Activated T-helper 17 cell treated with anti-CD3 and anti-CD28 coated beads, Interleukin-2, amount 50 U/mL, for 72 hours (primary cell): ENCODE data around the gene PDE3A. TPM values are rescaled to one million over a fixed set of nuclear protein-coding genes. Genes with fewer than 3 reads are reported as not detected.

Experiments
- ATAC-seq: fragments of 150-1000 bp; cut with Tn5 transposase; replicated peaks from 2 replicates; pipeline ENCODE4 v1.10.0; 2021; ENCODE audit warnings: mild to moderate bottlenecking, moderate library complexity
- H3K27ac Mint-ChIP-seq: one replicate; pipeline ENCODE4 v1.8.0; 2022; ENCODE audit warnings: mixed read lengths
- H3K27me3 Mint-ChIP-seq: one replicate; pipeline ENCODE4 v1.8.0; 2022; ENCODE audit warnings: mixed read lengths
- H3K36me3 Mint-ChIP-seq: one replicate; pipeline ENCODE4 v1.8.0; 2022; ENCODE audit warnings: low read depth, mild to moderate bottlenecking, mixed read lengths
- H3K4me1 Mint-ChIP-seq: one replicate; pipeline ENCODE4 v1.8.0; 2022; ENCODE audit warnings: mixed read lengths
- H3K4me3 Mint-ChIP-seq: one replicate; pipeline ENCODE4 v1.8.0; 2022; ENCODE audit warnings: mild to moderate bottlenecking, mixed read lengths
- H3K9me3 Mint-ChIP-seq: one replicate; pipeline ENCODE4 v1.8.0; 2022; ENCODE audit warnings: mixed read lengths
- total RNA-seq, 2 donors: library from RNA; stranded (reverse); gene quantifications; one replicate each; pipeline ENCODE4 v1.2.3, GENCODE V29; 2022

Gene PDE3A
- total RNA-seq, 2 donors from 2014 or later: not detected

- H3K27ac Mint-ChIP-seq: no peak overlapping the region
Observed at GRCh38 chr12:20423557-20423956, 55.2 kb downstream of the PDE3A start.

DNA sequence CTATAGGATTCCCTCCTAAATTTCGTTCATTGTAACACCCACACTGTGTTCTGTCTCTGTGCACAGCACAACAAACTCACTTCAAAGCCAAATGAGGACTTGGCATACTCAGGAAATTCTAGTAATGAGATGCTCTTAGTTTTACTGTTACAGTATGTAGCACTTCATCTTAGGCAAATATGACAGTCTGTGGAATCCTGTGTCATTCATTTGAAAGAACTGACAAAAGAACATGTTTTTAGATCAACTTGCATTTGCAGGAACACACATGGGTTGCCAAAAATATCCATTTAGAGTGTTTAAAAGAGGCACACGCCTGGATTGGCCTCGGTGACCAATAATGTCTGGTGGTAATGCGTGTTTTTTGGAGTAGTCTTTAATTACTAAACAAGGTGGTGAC lies 56.5 kb downstream of the PDE3A start:
- H3K4me1 Mint-ChIP-seq: no peaks in the 10 kb centered on the region
- H3K27me3 Mint-ChIP-seq: no peaks in the 10 kb centered on the region
- no peaks in the 10 kb centered on the region for H3K9me3 Mint-ChIP-seq
- no peak overlapping the region for H3K4me3 Mint-ChIP-seq
- H3K36me3 Mint-ChIP-seq: no peaks in the 10 kb centered on the region
- ATAC-seq: no peak
- no peak overlapping the region for H3K27ac Mint-ChIP-seq

More at GRCh38 chr12:20423557-20423956, 55.2 kb downstream of the PDE3A start:
- H3K27me3 Mint-ChIP-seq: no peaks in the 10 kb centered on the region
- H3K4me3 Mint-ChIP-seq: no peak overlapping the region
- no peak for ATAC-seq
- H3K4me1 Mint-ChIP-seq: no peaks in the 10 kb centered on the region
- no peaks in the 10 kb centered on the region for H3K9me3 Mint-ChIP-seq
- H3K36me3 Mint-ChIP-seq: no peaks in the 10 kb centered on the region

DNA sequence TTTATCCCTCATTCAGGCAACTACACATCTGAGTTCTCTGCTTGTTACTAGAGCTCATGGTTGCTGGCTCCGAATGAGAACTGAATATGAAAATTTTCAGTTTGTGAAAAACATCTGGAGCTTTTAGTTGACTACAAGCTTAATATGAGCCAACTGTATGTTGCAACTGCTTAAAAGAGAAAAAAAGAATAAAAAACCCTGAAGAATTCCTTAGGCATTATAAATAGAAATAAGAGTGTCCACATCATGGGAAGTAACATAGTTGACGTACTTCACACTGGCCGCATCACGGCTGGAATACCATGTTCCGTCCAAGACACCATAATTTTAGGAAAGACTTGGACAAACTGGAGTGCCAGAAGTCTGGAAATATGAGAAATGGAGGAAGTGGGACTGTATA lies 57.9 kb downstream of the PDE3A start:
- Mint-ChIP-seq H3K36me3 (no peaks in the 10 kb centered on the region), H3K4me3 (no peak overlapping the region), H3K27me3 (no peaks in the 10 kb centered on the region), H3K4me1 (no peaks in the 10 kb centered on the region), H3K27ac (no peak overlapping the region), H3K9me3 (no peaks in the 10 kb centered on the region)
- no peak for ATAC-seq

DNA sequence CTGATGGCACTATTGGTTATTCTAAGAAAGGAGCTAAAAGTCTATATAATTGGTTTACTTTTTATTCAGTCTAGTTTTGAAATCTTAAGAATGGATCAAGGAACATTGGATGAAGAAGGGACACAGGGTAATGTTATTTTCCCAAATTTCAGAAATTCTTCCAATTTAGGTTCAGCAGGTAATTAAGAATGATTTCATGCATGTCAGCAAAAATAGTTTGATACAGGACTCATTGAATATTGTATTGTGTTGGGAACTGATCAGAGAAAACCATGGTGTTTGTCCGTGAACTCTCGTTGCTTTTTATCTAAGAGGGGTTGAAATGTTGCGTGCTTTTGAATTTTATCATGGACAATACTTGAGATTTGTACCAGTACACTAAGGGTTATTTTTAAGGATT lies 58.6 kb downstream of the PDE3A start:
- no peaks in the 10 kb centered on the region for H3K27me3 Mint-ChIP-seq
- H3K9me3 Mint-ChIP-seq: no peaks in the 10 kb centered on the region
- no peak overlapping the region for H3K27ac Mint-ChIP-seq
- H3K4me3 Mint-ChIP-seq: no peak overlapping the region
- no peaks in the 10 kb centered on the region for H3K36me3 Mint-ChIP-seq
- H3K4me1 Mint-ChIP-seq: no peaks in the 10 kb centered on the region
- no peak for ATAC-seq

GRCh38 chr12:20429852-20430251 lies 61.5 kb downstream of the PDE3A start:
- Mint-ChIP-seq H3K27me3 (no peaks in the 10 kb centered on the region), H3K9me3 (no peaks in the 10 kb centered on the region), H3K4me3 (no peak overlapping the region), H3K4me1 (no peaks in the 10 kb centered on the region), H3K27ac (no peak overlapping the region), H3K36me3 (no peaks in the 10 kb centered on the region)
- no peak for ATAC-seq

GRCh38 chr12:20432290-20432689 lies 64.0 kb downstream of the PDE3A start:
- Mint-ChIP-seq H3K4me3 (no peak overlapping the region), H3K4me1 (no peaks in the 10 kb centered on the region), H3K27ac (no peak overlapping the region), H3K27me3 (no peaks in the 10 kb centered on the region), H3K36me3 (no peaks in the 10 kb centered on the region), H3K9me3 (no peaks in the 10 kb centered on the region)
- no peak for ATAC-seq

- Mint-ChIP-seq H3K36me3 (no peaks in the 10 kb centered on the region), H3K4me3 (no peak overlapping the region), H3K4me1 (no peaks in the 10 kb centered on the region), H3K27me3 (no peaks in the 10 kb centered on the region), H3K9me3 (no peaks in the 10 kb centered on the region), H3K27ac (no peak overlapping the region)
- ATAC-seq: no peak
Observed at GRCh38 chr12:20434996-20435395, 66.7 kb downstream of the PDE3A start.

- Mint-ChIP-seq H3K9me3 (no peaks in the 10 kb centered on the region), H3K27me3 (no peaks in the 10 kb centered on the region), H3K36me3 (no peaks in the 10 kb centered on the region), H3K4me1 (no peaks in the 10 kb centered on the region), H3K27ac (no peak overlapping the region), H3K4me3 (no peak overlapping the region)
- no peak for ATAC-seq
Observed at GRCh38 chr12:20436316-20436715, 68.0 kb downstream of the PDE3A start.

DNA sequence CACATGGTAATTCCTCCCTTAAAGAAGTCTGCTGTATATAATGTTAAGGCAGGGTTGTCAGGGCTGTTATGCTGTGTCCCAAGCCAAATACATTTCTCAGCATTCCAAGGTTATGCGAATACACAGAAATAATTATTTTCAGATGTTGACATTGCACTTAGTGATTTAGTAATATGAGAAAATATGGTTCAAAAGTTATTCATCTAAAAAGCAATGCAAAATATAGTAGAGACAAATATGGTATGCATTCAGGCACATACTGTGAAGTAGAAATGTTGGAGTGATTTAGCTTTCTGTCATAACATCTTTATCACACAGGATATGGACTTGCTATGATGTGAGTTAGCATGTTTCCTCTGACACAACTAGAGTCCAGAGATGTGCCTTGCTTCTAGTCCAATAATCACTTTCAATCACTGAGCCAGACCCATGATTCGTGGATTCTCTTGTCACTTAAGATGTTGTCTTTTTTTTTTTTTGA lies 70.0 kb downstream of the PDE3A start:
- no peaks in the 10 kb centered on the region for H3K36me3 Mint-ChIP-seq
- peaks cover 3% of the 10 kb centered on the region for H3K27me3 Mint-ChIP-seq
- no peak overlapping the region for H3K4me3 Mint-ChIP-seq
- H3K4me1 Mint-ChIP-seq: no peaks in the 10 kb centered on the region
- ATAC-seq: no peak
- no peaks in the 10 kb centered on the region for H3K9me3 Mint-ChIP-seq
- no peak overlapping the region for H3K27ac Mint-ChIP-seq

GRCh38 chr12:20439626-20440025 lies 71.3 kb downstream of the PDE3A start:
- Mint-ChIP-seq H3K9me3 (no peaks in the 10 kb centered on the region), H3K27me3 (peaks cover 3% of the 10 kb centered on the region), H3K27ac (no peak overlapping the region), H3K36me3 (no peaks in the 10 kb centered on the region), H3K4me1 (no peaks in the 10 kb centered on the region), H3K4me3 (no peak overlapping the region)
- no peak for ATAC-seq

DNA sequence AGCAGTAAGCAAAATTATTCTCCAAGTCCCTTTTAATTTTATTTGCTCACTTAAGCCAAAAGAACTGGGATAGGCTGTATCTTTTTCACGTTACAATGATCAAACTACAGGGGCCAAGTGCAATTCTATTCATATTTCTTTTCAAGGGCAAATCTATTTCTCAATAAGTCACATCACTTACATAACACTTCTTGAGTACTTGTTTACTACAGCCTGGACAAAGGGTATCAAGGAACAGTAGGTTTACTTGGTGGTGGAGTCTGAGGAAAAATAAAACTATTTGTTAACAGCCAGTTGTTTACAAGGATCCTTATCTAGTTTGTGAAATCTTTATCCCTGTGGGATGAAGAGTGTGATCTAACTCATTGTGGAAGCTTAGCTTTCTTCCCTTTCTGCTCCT lies 72.1 kb downstream of the PDE3A start:
- Mint-ChIP-seq H3K4me3 (no peak overlapping the region), H3K9me3 (no peaks in the 10 kb centered on the region), H3K4me1 (no peaks in the 10 kb centered on the region), H3K36me3 (no peaks in the 10 kb centered on the region), H3K27me3 (peaks cover 3% of the 10 kb centered on the region), H3K27ac (no peak overlapping the region)
- no peak for ATAC-seq

DNA sequence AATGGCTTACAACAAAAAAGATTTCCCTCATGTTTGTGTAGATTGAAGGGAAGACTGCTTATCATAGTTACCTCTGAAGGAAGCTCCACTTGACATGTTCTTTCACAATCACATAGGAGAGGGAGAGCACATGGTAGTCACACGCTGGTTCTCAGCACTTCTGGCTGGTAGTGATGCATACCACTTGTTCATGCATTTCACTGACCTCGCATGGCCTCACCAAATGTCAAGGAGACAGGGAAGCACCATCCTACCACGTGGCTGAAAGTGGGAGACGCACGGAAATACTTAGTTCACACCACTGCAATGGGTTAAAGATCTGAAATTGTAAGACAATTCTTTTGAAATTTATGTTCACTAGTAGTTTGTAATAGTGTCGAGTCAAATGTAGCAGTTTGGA lies 74.0 kb downstream of the PDE3A start:
- no peak for ATAC-seq
- Mint-ChIP-seq H3K27me3 (peaks cover 8% of the 10 kb centered on the region), H3K36me3 (no peaks in the 10 kb centered on the region), H3K9me3 (no peaks in the 10 kb centered on the region), H3K4me1 (no peaks in the 10 kb centered on the region), H3K27ac (no peak overlapping the region), H3K4me3 (no peak overlapping the region)

DNA sequence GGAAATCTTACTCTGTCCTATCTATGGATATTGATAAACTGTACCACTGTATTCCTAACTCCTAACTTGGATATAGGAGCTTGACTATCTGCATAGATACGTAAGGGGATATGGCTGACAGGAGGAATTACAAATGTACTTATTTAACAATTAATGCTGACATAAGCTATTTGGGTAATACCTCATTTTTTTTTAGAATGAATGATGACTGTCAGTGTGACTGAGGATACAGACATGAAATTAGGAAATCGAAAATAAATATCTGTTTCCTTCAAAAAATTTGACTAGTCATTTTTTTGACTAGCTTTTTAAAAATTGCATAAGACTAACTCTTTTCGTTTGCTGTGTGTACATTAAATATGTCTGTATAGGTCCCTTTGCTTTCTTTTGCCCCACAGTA lies 74.9 kb downstream of the PDE3A start:
- H3K27me3 Mint-ChIP-seq: peaks cover 11% of the 10 kb centered on the region
- H3K9me3 Mint-ChIP-seq: no peaks in the 10 kb centered on the region

GRCh38 chr12:20443792-20444191 lies 75.5 kb downstream of the PDE3A start:
- no peaks in the 10 kb centered on the region for H3K4me1 Mint-ChIP-seq
- H3K4me3 Mint-ChIP-seq: no peak overlapping the region
- ATAC-seq: no peak
- H3K27ac Mint-ChIP-seq: no peak overlapping the region
- peaks cover 11% of the 10 kb centered on the region for H3K27me3 Mint-ChIP-seq
- H3K9me3 Mint-ChIP-seq: no peaks in the 10 kb centered on the region
- no peaks in the 10 kb centered on the region for H3K36me3 Mint-ChIP-seq

More for the DNA sequence above, 74.9 kb downstream of the PDE3A start:
- H3K4me1 Mint-ChIP-seq: no peaks in the 10 kb centered on the region
- H3K27ac Mint-ChIP-seq: no peak overlapping the region
- H3K4me3 Mint-ChIP-seq: no peak overlapping the region
- ATAC-seq: no peak
- H3K36me3 Mint-ChIP-seq: no peaks in the 10 kb centered on the region

DNA sequence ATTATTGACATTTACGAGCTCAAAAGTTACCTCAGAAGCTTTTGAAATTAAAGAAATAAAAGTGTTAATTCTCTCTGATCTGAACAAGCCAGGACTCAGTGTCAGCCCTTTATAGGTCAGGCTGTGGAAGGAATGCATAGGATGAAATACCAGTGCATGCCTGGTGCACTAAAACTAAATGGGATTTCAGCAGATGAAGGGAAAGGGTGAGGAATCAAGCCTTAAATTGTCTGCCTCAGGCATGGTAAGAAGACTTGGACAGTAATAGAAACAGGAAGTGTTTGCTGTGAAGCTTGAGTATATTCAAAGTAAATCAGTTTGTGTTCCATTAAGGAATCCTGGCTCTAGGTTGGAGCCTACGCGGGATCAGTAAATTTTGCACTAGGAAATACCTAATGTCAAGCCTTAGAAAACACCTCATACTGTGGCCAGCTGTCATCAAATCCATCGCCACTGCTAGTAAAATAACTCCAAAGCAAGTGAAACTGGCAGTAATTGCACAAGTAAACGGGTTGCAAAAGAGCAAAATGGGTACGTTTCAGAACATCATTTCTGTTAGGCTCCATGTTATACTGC lies 76.3 kb downstream of the PDE3A start:
- H3K27ac Mint-ChIP-seq: no peak overlapping the region
- no peaks in the 10 kb centered on the region for H3K9me3 Mint-ChIP-seq
- H3K27me3 Mint-ChIP-seq: peaks cover 11% of the 10 kb centered on the region
- no peak overlapping the region for H3K4me3 Mint-ChIP-seq
- H3K36me3 Mint-ChIP-seq: no peaks in the 10 kb centered on the region
- H3K4me1 Mint-ChIP-seq: no peaks in the 10 kb centered on the region
- no peak for ATAC-seq

- Mint-ChIP-seq H3K4me3 (no peak overlapping the region), H3K4me1 (no peaks in the 10 kb centered on the region), H3K27me3 (peaks cover 11% of the 10 kb centered on the region), H3K9me3 (no peaks in the 10 kb centered on the region), H3K36me3 (no peaks in the 10 kb centered on the region), H3K27ac (no peak overlapping the region)
- ATAC-seq: no peak
Observed at GRCh38 chr12:20445687-20446086, 77.3 kb downstream of the PDE3A start.
